B cell (primary cell): ENCODE measurements around the gene H6PD. TPM values are rescaled to one million over a fixed set of nuclear protein-coding genes. Genes with fewer than 3 reads are reported as not detected.
A peak's percentile ranks its signal among the peaks of the same experiment; 100 is the strongest.

Experiments
- ATAC-seq: fragments of 200-7000 bp; cut with Tn5 transposase; one replicate; pipeline ENCODE4 v1.10.0; 2021; ENCODE audit warnings: low read depth, mild to moderate bottlenecking, moderate number of reproducible peaks, moderate library complexity
- CTCF ChIA-PET: fragments of 350-600 bp; sonication (Branson Sonifier 250); formaldehyde crosslinking; loops from one replicate; lab custom pipeline; 2021; ENCODE audit warnings: antibody characterized with exemption, inconsistent platforms; lab: Charles Lee
- POLR2A ChIA-PET: fragments of 350-600 bp; sonication (Branson Sonifier 250); formaldehyde crosslinking; loops from one replicate; lab custom pipeline; 2021; ENCODE audit warnings: antibody characterized with exemption; lab: Charles Lee
- DNase-seq: peaks from one replicate; pipeline ENCODE4 v3.0.0; 2013
- H2AFZ ChIP-seq: 2 replicates; pipeline ENCODE4 v1.6.1; 2012; ENCODE audit warnings: mild to moderate bottlenecking, low read depth, low read length; ENCODE audit not compliant: insufficient read depth, poor library complexity, severe bottlenecking
- H3K27ac ChIP-seq, 2 donors: 1 replicate in 1 of 2; 2 replicates in 1 of 2; pipeline ENCODE4 v1.5.1; 2012 to 2013; ENCODE audit warnings: low read length in 2 of 2, mild to moderate bottlenecking in 2 of 2, moderate library complexity in 1 of 2
- H3K27me3 ChIP-seq, 4 experiments: fragments of 200-600 bp in 1 of 4; sonication (generic) in 1 of 4; replicated peaks in 1 of 4; 1 replicate in 2 of 4; 2 replicates in 2 of 4; pipeline versions ENCODE4 v1.6.1 to v1.7.0; 2013 to 2016; ENCODE audit warnings: low read length in 3 of 4, mild to moderate bottlenecking in 2 of 4, mixed read lengths in 1 of 4, moderate library complexity in 1 of 4; ENCODE audit not compliant: insufficient read depth in 4 of 4, control insufficient read depth in 3 of 4; ENCODE audit errors: control extremely low read depth in 1 of 4
- H3K36me3 ChIP-seq, 2 experiments: replicated peaks in 1 of 2; 1 replicate in 1 of 2; 2 replicates in 1 of 2; pipeline versions ENCODE4 v1.6.1 to v1.7.1; 2013; ENCODE audit warnings: low read length in 1 of 2; ENCODE audit not compliant: insufficient read depth in 2 of 2, control insufficient read depth in 1 of 2; ENCODE audit errors: control extremely low read depth in 1 of 2, extremely low read depth in 1 of 2
- H3K4me1 ChIP-seq, 2 donors: fragments of 200-600 bp in 1 of 2; sonication (generic) in 1 of 2; 1 replicate in 1 of 2; 2 replicates in 1 of 2; pipeline versions ENCODE4 v1.5.1 to v1.6.1; 2013 to 2017; ENCODE audit warnings: low read length in 2 of 2; ENCODE audit not compliant: control insufficient read depth in 2 of 2, insufficient read depth in 2 of 2
- H3K4me2 ChIP-seq: replicated peaks from 2 replicates; pipeline ENCODE3; 2012; ENCODE audit warnings: mild to moderate bottlenecking, low read depth, low read length; ENCODE audit not compliant: poor library complexity, severe bottlenecking
- H3K4me3 ChIP-seq, 5 experiments: fragments of 200-600 bp in 1 of 5; sonication (generic) in 1 of 5; 1 replicate in 3 of 5; 2 replicates in 2 of 5; pipeline versions ENCODE4 v1.5.1 to v1.7.0; 2011 to 2016; ENCODE audit warnings: low read length in 4 of 5, mild to moderate bottlenecking in 4 of 5, low read depth in 2 of 5, control low read depth in 1 of 5, moderate library complexity in 1 of 5; ENCODE audit not compliant: insufficient read depth in 1 of 5; ENCODE audit errors: control extremely low read depth in 1 of 5, extremely low read depth in 1 of 5
- H3K79me2 ChIP-seq: fragments of 200-600 bp; sonication (generic); one replicate; pipeline ENCODE4 v1.6.0; 2016; ENCODE audit warnings: low read length; ENCODE audit not compliant: control insufficient read depth, insufficient read depth
- H3K9ac ChIP-seq: fragments of 200-600 bp; sonication (generic); 2 replicates; pipeline ENCODE4 v1.6.1; 2017; ENCODE audit warnings: mild to moderate bottlenecking, low read length, moderate library complexity
- H3K9me3 ChIP-seq, 3 donors: one replicate each; pipeline versions ENCODE4 v1.6.1 to v1.7.1; 2013; ENCODE audit warnings: low read length in 2 of 3; ENCODE audit not compliant: control insufficient read depth in 2 of 3, insufficient read depth in 1 of 3; ENCODE audit errors: control extremely low read depth in 1 of 3
- H4K20me1 ChIP-seq: 2 replicates; pipeline ENCODE4 v1.6.0; 2012; ENCODE audit warnings: mild to moderate bottlenecking, low read length; ENCODE audit not compliant: insufficient read depth, control insufficient read depth, poor library complexity, severe bottlenecking
- H3K27ac Mint-ChIP-seq: one replicate; pipeline ENCODE4 v1.8.0; 2021; ENCODE audit warnings: mixed read lengths
- H3K27me3 Mint-ChIP-seq: one replicate; pipeline ENCODE4 v1.8.0; 2021; ENCODE audit warnings: mixed read lengths
- H3K4me1 Mint-ChIP-seq: one replicate; pipeline ENCODE4 v1.8.0; 2021; ENCODE audit warnings: mixed read lengths
- H3K4me3 Mint-ChIP-seq: one replicate; pipeline ENCODE4 v1.8.0; 2021; ENCODE audit warnings: mixed read lengths
- H3K9me3 Mint-ChIP-seq: one replicate; pipeline ENCODE4 v1.8.0; 2022; ENCODE audit warnings: mixed read lengths; ENCODE audit not compliant: insufficient read depth
- EZH2 ChIP-seq: IDR thresholded peaks from 2 replicates; pipeline ENCODE4 v1.6.1; 2012; ENCODE audit warnings: borderline replicate concordance, low read depth, mild to moderate bottlenecking, moderate library complexity, low read length; ENCODE audit not compliant: insufficient read depth, poor library complexity, severe bottlenecking
- whole genome bisulfite sequencing: methylation state at CpG from one replicate; pipeline ENCODE4 v1.1.5; 2013; ENCODE audit warnings: missing lambda C conversion rate; ENCODE audit not compliant: insufficient coverage; 5-methylcytosine and 5-hydroxymethylcytosine counted together
- intact Hi-C: fragments of 100-400 bp; cut with micrococcal nuclease; formaldehyde crosslinking; loops from one replicate; pipeline ENCODE4 v1.10.0; 2022
- polyA plus RNA-seq: library from polyadenylated mRNA; depleted of rRNA; stranded (reverse); fragments of >200 nt; gene quantifications from 2 replicates; pipeline ENCODE4 v1.2.3, GENCODE V29; 2012
- total RNA-seq, 2 donors: library from RNA; stranded (reverse); fragments of 120-200 nt in 1 of 2; gene quantifications; 1 replicate in 1 of 2; 2 replicates in 1 of 2; pipeline versions ENCODE4 v1.2.3 to v1.2.4, GENCODE V29; 2013 to 2022
- TF ChIP-seq, protein P1 (sequence below): fragments of 200-600 bp; IDR thresholded peaks from one replicate; pipeline ENCODE4 v1.8.0; 2022; ENCODE audit warnings: antibody characterized with exemption, mild to moderate bottlenecking

The H6PD gene
- total and polyA plus RNA-seq, 2 donors (not counting 1 experiment from before 2014, with no cell fraction given): 11.3 to 30.2 TPM

DNA sequence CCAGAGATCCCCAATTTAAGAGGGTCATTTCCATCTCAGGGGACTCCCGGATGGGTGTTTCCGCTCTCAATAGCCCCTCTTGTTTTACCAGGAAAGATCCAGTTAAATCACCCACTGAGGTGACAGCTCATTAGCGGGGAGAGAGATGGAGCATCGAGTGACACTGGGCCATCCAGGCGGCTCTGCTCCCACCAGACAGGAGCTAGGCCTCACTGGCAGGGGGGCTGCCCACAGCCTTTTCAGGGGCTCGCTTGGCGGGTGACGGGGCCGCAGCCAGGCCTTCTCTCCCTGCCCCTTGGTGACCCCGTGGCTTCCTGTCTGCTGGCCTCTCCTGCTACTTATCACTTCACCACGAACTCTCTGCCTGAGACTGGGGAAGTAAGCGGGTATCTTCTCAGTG lies 31.4 kb downstream of the H6PD start:
- Histone ChIP-seq H3K4me3 (no peak overlapping the region), H3K4me2 (no peak overlapping the region), H2AFZ (no peak overlapping the region), H3K4me1 (no peaks in the 10 kb centered on the region), H4K20me1 (peaks cover 3% of the 10 kb centered on the region), H3K9ac (no peak overlapping the region), H3K36me3 (peaks cover 0 to 56% of the 10 kb centered on the region in 2 experiments), H3K79me2 (peaks cover 5% of the 10 kb centered on the region), H3K27me3 (no peaks in the 10 kb centered on the region), H3K9me3 (no peaks in the 10 kb centered on the region), H3K27ac (no peak overlapping the region)
- 98% methylated on average over 5 of the region's 12 CpGs for WGBS
- CTCF ChIA-PET: interaction anchor here (0.9 to 1.1 kb wide), 3 partner anchors 32 to 225 kb away, joined by 3 read pairs; no protein-coding TSS in a partner anchor
- intact Hi-C loops: no loop called here
- ATAC-seq (no peak), DNase-seq (no peak)
- POLR2A ChIA-PET: no interaction called here
- Mint-ChIP-seq H3K27me3 (no peaks in the 10 kb centered on the region), H3K9me3 (no peaks in the 10 kb centered on the region), H3K4me3 (no peak overlapping the region), H3K4me1 (peaks cover 2% of the 10 kb centered on the region), H3K27ac (no peak overlapping the region)
- TF ChIP-seq, protein P1, sequence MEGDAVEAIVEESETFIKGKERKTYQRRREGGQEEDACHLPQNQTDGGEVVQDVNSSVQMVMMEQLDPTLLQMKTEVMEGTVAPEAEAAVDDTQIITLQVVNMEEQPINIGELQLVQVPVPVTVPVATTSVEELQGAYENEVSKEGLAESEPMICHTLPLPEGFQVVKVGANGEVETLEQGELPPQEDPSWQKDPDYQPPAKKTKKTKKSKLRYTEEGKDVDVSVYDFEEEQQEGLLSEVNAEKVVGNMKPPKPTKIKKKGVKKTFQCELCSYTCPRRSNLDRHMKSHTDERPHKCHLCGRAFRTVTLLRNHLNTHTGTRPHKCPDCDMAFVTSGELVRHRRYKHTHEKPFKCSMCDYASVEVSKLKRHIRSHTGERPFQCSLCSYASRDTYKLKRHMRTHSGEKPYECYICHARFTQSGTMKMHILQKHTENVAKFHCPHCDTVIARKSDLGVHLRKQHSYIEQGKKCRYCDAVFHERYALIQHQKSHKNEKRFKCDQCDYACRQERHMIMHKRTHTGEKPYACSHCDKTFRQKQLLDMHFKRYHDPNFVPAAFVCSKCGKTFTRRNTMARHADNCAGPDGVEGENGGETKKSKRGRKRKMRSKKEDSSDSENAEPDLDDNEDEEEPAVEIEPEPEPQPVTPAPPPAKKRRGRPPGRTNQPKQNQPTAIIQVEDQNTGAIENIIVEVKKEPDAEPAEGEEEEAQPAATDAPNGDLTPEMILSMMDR: no peak
- no peak for TF ChIP-seq EZH2

DNA sequence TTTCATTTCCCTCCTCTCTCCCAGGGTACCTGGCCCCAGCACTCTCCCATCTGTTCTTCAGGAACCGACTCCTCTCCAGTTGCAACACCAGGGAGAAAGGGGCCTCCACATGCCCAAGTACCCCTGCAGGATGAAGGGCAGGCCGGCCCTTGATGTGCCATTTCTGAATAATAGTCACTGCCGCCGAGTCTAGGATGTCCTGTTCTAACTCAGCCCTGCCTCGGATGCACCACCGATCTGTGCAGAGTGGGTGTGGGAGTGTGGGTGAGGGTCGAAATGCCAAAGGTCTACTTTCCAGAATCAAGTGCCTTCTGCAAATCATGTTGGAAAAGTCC lies 32.7 kb downstream of the H6PD start:
- 90% methylated on average over 6 of the region's 7 CpGs for WGBS
- no peak overlapping the region for H3K4me3 ChIP-seq
- H4K20me1 ChIP-seq: no peaks in the 10 kb centered on the region
- no peak for ATAC-seq
- no peak for DNase-seq
- H3K79me2 ChIP-seq: no peaks in the 10 kb centered on the region
- TF ChIP-seq, protein P1: peak; percentile 10
- no peak for TF ChIP-seq EZH2
- Mint-ChIP-seq H3K27ac (no peak overlapping the region), H3K9me3 (no peaks in the 10 kb centered on the region), H3K4me3 (no peak overlapping the region), H3K4me1 (peaks cover 2% of the 10 kb centered on the region), H3K27me3 (no peaks in the 10 kb centered on the region)
- no peaks in the 10 kb centered on the region for H3K4me1 ChIP-seq
- intact Hi-C loops: loop anchor here (1.0 kb wide), 1 partner anchor 224 kb away; no protein-coding TSS in a partner anchor
- H2AFZ ChIP-seq: no peak overlapping the region
- no peak overlapping the region for H3K4me2 ChIP-seq
- POLR2A ChIA-PET: no interaction called here
- no peaks in the 10 kb centered on the region for H3K9me3 ChIP-seq
- H3K27me3 ChIP-seq: no peaks in the 10 kb centered on the region
- CTCF ChIA-PET: interaction anchor here (0.9 to 4.2 kb wide), 11 partner anchors 9 to 225 kb away, joined by 3 to 44 read pairs (median 5); no protein-coding TSS in a partner anchor
- no peak overlapping the region for H3K27ac ChIP-seq
- H3K36me3 ChIP-seq: peaks cover 0 to 46% of the 10 kb centered on the region in 2 experiments
- H3K9ac ChIP-seq: no peak overlapping the region
